Measurements from ENCODE around the gene RARG.
"Not testable (repeated sequence)": the region's sequence is repeated elsewhere in the genome, so short reads cannot be mapped to it uniquely, and the experiment has no call there.

Gene RARG

DNA sequence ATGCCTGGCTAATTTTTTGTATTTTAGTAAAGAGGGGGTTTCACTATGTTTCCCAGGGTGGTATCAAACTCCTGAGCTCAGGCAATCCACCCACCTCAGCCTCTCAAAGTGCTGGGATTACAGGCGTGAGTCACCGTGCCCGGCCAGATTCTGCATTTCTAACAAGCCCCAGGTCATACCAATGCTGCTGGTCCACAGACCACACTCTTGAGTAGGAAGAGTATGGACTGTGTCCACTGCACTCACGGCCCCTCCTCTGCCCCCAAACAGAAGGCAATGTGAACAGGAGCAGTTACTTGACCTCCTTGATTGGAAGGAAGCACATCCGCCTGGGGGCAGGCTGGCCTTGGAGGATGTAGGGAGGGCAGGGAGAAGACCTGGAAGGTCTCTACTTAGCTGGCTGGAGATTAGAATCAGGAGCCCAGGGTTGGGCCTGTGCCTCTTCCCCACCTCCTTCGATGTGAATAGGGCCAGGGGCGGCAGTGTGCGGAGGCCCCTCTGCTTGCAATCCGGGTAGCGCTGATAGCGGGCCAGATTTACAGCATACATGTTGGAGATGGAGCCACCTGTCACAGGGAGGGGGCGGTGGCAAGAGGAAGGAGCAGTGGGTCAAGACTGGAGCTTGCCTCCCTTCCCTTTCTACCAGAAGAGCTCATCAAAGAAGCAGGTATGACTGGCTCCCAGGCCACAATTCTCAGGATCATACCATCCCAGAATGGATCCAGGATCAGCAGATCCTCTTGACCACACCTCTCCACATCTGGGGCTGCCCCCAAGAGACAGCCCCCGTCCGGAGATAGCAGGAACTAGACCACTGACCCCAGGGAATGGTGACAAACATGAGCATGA lies 60.9 kb downstream of the RARG start:
- DNase-seq (ENCODE audit: low read depth) = no peak

DNA sequence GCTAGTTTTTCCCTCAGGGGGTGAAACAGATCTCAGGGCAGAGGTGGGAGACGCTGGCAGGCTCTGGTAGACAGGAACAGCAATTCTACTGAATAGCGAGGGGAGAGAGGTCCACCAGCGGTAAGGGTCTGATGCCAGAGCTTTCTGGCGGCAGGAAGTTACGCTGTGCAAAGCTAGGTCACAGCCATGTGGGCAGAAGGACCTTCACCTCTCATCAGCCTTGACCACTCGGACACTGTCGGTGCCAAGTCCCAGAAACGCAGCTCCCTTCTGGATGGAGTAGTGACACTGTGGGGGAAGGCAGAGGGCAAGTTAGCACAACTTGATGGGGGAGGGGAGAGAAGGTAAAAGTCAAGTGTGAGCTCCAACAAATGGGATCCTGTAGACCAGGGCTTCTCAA lies 61.8 kb downstream of the RARG start:
- DNase-seq (ENCODE audit: low read depth) = no peak

DNA sequence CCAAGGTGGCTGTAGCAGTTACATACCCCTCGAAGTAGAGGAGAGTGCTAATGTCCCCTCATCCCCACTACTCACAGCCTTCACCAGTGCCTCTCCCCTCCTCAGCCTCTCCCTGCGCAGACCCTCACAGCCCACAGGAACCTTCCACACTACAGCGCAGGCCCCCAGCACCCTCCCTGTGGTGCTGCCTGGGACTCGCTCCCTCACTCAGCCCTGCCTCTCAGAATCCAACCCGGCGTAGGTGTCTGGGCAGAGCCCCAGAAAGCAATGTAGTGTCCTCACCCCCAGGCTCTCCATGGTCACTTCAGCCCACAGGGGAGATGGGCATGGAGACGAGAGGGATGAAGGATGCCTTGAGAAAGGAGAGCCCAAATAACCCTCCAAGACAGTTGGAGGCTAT lies 62.4 kb downstream of the RARG start:
- no peak for DNase-seq (ENCODE audit: low read depth)

DNA sequence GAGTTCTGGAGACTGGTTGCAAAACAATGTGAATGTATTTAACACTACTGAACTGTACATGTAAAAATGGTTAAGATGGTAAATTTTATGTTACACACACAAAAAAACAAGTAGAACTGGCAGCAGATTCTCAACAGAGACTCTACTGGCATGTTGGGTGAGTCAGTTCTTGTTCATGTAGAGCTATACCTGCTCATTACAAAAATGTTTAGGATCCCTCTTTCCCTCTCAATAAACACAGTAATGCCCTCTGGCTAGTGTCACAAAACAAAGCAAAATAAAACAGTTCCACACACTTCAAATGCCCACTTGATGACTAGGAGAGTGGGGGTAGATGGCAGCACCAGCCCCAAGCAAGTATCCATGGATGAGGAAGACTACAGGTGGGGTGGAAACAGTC lies 65.2 kb downstream of the RARG start:
- DNase-seq (ENCODE audit: low read depth) = no peak

DNA sequence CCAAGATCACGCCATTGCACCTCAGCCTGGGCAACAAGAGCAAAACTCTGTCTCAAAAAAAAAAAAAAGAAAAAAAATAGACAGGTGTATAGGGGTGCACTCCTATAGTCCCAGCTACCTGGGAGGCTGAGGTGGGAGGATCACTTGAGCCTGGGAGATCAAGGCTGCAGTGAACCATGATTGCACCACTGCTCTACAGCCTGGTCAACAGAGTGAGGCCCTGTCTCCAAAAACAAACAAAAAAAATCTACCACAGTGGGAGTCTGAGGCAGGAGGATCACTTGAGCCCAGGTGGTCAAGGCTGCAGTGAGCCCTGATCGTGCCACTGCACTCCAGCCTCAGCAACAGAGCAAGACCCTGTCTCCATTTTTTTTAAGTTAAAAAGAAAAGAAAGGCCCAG lies 69.0 kb downstream of the RARG start:
- DNase-seq (ENCODE audit: low read depth) = not testable (repeated sequence)

DNA sequence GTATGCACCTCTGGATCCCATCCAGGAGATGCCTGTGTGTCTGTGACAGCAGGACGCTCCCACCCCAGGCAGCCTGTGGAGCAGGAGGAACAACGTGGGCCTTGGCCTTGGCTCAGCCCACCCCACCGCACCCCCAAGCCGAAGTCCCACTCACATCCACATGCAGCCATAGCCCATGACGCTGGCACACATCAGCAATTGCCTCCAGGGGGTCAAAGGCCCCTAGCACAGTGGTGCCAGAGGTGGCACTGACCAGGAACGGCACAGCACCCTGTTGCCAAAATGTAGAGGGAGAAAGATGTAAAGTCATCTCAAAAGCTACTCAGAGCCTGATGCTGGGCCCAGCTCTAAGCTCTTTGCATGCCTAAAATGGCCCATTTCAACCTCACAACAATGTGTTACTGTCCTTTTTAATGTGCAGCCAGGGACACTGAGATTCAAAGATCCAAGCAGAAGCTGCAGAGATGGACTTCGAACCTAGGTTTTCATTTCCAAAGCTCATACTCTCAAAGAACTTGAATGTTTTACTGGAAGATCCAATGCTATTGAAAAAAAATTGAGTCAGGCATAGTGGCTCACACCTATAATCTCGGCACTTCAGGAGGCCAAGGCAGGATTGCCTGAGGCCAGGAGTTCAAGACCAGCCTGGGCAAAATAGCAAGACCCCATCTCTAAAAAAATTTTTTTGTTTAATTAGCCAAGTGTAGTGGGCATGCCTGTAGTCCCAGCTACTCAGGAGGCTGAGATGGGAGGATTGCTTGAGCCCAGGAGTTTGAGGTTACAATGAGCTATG lies 70.7 kb downstream of the RARG start:
- DNase-seq (ENCODE audit: low read depth) = no peak

DNA sequence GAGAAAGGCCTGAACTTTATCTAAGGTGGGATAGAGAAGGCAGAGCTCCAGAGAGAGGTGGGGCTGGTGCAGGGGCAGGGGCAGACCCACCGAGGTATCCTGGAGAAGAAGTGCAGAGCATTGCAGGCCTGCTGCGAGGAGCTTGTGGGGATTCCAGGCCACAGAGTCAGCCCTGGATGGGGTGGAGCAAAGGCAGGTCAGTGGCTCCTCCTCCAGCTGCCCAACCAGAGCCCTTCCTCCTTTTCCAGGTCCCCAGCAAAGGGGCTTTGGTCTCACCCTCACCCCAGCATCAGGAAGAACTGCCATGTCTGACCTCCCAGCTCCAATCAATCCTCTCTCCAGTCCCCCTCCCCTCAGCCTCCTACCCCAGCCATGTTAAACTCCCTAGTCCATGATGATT lies 71.3 kb downstream of the RARG start:
- DNase-seq (ENCODE audit: low read depth) = no peak

Measured in activated T-cell treated with anti-CD3 and anti-CD28 coated beads for 48 hours (primary cell).